GM18499 (cell line): ENCODE results near the gene NKD1.

Experiments used
- ATAC-seq: cut with Tn5 transposase; IDR thresholded peaks from one replicate; pipeline ENCODE4 v1.9.1; 2021; ENCODE audit warnings: moderate number of reproducible peaks; ENCODE audit not compliant: insufficient read depth, unreplicated experiment

The NKD1 gene

DNA sequence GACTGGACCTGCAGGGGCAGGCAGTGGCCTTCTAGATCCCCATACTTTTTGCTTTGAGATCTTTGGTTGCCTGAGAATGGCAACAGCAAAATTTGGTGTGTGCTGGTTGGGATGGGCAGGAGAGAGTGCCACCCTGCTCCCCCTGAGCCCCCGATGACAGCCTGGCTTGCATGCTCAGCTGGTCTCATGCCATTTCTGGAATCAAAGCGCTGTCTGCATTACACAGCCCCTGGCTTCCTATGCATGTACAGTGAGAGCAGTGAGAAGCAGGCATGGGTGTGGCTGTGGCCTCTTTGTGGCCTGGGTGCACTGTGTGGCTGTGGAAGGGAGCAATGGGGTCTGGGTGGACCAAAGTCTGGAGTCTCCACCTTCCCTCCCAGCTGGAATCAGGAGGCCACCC lies 47.7 kb downstream of the NKD1 start:
- ATAC-seq, result no peak

DNA sequence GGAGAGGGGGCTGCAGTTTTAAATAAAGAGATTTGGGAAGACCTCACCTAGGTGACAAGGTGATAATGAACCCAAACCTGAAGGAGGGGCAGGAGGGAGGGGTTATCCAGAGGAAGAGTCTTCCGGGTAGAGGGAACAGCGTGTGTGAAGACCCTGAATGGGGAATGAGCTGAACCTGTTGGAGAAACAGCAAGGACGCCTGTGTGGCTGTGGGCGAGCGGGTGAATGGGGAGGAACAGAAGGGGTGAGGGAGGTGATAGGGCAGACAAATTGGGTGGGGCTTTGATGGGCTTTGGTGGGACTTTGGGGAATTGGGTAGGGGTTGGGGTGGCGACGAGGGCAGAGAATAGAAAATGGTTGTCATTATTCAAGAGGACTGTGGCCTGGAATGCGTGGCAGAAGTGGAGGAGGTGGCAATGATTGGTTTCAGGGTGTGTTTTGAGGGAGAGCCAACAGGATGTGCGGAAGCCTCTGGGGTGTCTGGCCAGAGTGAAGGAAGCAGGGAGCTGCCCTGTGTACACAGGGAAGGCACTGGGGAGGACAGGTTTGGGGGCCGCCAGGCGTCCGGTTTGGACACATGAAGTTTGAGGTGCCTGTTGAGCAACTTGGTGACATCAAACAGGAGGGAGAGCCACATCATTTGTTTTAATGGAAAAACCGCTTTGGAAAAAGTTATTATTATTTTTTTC lies 48.7 kb downstream of the NKD1 start:
- no peak for ATAC-seq

DNA sequence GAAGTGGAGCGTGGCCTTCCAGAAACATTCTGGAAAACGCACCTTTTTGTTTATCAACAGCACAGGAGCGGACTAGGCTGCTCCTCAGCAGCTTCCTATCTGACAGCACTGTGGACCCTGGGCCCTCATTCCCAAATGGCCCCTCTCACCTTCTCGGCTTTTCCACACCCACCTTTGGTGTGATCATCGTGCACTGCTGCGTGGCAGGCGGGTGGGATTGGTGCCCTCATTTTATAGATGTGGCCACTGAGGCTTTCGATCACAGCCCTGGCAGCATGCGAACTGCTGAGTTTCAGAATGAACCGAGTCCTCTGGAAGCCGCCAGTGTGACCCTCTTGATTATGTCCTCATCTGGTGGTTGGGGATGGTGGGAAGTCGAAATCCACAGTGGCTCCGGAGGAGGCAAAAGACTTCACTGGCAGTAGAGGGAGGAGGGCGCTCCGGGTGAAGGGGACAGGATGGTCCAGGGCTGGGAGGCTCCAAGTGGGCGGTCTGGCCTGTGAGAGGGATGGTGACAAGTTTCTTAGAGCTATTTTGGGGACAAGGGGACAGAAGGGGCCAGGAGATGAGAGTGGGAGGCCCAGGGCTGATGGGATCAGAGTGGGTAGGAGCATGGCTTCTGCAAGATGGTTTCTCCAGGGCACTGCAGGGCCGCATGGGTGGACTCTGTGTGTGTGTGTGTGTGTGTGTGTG lies 49.5 kb downstream of the NKD1 start:
- ATAC-seq, result no peak

DNA sequence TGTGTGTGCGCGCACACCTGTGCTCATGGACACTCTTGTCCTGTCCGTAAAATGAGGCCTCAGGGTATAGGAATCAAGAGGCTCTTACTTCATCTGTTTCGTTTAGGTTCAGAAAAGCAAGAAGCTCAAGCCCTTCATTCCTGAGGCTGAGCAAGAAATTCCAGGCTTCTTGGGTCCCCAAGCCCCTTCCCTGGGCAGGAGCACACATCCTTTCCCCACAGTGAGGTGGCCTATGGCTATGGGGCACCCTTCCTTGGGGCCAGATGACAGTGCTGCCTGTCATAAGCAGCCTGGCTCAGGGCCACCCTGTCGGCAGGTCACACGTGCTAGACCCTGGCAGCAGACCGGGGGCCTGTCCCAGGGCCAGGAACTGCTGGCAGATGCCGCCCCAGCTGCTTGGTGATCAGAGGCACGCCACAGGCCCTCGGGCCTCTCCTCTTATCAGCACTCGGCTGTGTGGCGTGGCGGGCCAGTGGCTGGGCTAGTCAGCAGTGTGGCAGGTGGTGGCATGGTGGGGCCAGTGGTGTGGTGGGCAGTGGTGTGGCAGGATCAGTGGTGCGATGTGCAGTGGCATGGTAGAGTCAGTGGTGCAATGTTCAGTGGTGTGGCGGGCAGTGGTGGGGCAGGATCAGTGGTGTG lies 50.2 kb downstream of the NKD1 start:
- no peak for ATAC-seq

DNA sequence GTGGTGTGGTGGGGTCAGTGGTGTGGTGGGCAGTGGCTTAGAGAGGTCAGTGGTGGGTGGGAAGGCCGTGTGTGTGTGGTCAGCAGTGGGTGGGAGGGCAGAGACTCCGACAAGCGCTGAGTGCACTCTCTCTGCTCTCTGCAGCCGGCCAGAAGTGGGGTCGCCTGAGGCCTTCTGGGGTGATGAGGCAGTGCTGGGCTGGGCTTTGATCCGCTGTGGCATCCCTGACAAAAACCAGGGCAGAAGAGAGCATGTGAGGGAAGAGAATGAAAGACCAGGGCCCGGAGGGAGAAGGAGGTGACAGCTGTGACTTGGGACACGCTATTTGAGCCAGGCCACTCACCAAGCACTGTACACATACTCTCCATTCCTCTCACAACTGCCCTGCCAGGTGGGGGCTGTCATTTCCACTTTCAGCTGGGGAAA lies 50.8 kb downstream of the NKD1 start:
- no peak for ATAC-seq

DNA sequence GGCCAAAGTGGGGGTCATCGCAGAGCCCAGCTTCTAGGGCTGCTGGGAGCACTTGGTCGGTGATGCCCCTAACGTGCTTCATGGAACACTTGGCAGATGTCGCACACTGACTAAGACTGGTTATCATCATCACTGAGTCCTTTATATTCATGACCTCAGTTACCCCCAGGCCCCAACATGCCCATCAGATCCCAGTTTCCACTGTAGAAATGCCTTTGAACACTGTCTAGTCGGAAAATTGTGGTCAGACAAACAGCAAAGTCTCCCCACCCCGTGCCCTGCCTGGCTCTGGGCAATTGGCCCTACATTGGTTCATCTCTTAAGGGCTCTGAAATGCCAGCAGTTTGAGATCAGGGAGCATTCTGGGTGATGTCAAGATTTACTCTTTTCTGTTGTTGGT lies 51.3 kb downstream of the NKD1 start:
- no peak for ATAC-seq

DNA sequence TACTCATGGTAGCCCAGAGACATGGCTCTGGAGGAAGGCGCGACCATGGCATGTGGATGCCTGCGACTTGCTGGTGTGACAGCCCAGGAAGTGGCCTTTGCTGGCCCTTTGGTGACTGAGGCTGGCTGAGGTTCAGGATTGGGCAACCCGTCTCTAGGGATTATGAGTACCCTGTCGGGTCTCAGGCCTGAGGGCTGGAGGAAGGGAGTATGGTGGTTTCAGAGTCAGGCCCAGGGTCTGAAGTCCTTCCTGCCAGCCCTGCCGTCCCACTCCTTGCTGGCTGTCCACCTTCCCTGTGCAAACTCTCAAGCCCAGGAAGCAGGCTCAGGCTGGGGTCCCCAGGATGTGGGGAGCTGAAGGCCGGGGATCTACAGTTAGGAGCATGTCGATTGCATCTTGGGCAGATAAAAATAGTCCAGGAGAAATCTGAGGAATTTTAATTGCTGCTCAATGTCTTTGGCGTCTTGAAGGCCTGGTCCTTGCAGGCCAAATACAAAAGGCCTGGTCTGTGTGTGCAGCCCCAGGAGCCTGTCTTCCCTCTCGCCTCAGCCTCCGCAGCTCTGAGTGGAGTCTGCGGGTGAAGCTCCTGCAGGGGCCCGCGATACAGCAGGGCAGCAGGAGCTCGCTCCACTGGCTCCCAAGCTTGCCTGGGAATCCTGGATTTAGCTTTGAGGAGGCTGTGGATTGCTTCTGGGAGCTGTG lies 52.5 kb downstream of the NKD1 start:
- ATAC-seq, result no peak

DNA sequence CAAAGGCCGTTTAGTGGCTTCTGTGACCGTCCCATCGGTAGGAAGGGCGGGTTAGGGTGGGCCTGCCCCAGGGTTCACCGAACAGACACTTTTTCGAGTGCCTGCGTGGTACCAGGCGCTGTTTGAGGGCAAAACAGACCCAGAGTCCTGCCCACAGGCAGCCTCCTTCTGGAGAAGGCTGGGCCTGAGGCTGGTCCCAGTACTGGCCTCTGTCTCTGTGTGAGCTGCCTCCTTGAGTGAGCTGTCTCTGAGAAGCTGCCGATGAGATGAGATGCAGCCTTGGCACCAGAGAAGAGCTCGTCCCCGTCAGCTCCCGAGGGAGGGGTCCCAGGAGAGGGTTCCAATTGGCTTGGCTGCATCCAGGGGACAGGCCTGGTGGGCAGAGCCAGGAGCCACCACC lies 53.1 kb downstream of the NKD1 start:
- no peak for ATAC-seq

DNA sequence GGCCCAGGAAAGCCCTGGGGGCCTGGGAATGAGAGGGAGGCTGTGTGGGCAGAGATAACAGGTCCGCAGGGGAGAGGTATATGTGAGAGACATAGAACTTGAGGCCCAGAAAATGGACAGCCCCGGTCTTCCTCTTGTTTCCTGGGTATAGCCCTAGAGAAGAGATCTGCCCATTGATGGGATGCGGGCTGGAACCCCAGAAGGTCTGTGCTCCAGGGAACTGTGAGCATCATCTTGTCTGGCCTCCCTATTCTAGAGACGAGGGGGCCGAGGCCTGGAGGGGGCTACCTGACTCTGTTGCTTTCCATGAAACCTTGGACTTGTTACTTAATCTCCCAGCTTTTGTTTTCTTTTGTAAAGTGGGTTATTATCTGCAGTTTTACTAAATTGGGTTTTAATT lies 53.9 kb downstream of the NKD1 start:
- no peak for ATAC-seq

DNA sequence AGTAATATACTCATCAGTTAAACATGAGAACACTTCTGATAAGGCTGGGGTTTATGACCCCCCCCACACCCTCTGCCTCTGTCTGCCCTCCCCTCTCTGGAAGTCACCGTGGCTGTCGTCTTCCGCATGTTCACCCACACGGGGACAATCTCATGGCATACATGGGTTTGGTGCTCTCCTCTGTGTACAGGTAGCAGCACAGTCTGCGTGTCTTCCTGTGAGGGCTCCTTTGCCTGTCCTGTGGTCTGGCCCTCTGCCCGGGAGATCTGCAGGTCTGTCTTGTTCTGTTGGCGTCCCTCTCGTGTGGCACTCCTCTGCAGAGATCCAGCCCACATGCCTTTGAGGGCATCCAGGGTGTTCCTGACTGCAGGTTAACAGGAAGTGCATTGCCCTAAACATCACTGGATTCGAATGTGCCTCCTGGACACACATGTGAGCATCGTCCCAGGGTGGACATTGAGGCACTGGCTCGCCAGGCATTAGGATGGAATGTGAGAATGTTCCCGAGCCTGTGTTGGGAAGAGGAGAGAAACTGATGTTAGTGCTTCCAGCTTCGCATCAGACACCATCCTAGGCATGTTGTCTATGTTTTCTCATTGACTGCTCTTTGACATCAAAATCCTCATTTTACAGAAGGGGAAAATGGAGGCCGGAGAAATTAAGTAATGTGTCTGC lies 54.5 kb downstream of the NKD1 start:
- ATAC-seq, result no peak

DNA sequence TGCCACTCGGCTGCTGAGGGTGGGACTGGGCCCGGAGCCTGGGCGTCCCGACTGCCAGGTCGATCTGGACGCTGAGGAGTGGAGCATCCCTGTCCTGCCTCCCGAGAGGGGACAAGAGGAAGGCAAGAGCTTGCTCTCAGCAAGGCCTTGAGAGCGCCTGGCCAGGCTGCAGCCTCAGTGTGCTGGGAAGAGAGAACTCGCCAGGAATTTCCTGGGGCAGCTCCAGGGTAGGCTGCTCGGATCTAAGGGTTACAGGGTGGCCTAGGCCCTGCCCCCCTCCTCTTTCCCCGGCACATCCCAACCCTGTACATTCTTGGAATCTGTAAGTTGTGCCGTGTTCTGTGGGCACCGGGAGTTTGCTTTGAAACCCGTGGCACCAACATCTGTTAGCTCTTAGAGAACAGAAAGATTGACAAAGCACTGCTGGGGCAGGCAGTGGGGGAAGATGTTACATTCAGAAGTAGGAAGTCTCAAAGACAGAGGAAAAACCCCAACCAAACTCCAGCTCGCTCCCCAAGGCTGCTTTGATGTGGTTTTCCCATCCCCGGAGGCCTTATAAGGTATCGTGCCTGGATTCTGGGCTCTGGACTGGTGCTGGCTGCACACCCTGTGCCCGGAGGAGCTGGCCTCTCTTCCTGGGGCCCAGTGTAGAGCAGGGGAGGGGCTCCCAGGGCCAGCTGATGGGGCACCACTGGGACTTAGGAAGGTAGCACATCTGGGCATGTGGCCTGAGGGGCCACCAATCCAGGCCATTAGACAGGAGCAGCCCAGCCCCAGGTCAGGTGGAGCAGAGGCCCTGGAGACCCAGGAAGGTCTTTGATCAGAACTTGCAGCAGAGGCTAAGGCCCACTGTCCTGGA lies 55.2 kb downstream of the NKD1 start:
- ATAC-seq, result no peak

DNA sequence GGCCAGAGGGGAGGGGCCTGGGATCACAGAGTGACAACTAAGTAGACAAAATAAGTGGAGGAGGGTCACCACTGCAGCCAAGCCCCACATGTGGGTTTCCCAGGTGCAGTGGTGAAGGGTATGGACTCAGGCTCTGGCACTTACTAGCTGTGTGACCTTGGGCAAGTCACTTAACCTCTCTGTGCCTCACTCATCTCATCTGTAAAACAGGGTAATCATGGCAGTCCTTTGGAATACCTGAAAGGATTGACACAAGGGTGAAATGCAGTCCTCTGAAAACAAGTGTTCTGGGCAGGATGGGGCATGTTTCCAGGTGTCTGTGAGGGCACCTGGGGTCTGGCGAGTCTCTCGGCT lies 55.8 kb downstream of the NKD1 start:
- no peak for ATAC-seq

DNA sequence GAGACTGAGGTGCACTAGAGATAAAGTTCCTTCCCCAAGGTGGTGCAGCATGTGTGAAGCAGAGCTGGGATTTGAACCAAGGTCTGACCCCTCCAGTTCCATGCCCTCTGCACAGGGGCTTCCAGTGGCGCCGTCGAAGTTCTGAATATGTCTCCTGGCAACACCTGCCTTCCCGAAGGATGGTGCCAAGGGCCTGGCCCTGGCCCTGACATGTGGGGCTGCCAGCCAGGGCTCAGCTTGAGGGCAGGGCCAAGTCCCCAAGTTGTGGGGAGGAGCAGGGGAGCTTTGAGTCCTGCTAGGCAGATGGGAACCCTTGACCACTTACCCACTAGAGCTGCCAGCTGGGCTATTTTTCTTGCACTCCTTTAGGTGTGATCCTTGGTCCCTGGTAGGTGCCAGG lies 56.4 kb downstream of the NKD1 start:
- no peak for ATAC-seq

DNA sequence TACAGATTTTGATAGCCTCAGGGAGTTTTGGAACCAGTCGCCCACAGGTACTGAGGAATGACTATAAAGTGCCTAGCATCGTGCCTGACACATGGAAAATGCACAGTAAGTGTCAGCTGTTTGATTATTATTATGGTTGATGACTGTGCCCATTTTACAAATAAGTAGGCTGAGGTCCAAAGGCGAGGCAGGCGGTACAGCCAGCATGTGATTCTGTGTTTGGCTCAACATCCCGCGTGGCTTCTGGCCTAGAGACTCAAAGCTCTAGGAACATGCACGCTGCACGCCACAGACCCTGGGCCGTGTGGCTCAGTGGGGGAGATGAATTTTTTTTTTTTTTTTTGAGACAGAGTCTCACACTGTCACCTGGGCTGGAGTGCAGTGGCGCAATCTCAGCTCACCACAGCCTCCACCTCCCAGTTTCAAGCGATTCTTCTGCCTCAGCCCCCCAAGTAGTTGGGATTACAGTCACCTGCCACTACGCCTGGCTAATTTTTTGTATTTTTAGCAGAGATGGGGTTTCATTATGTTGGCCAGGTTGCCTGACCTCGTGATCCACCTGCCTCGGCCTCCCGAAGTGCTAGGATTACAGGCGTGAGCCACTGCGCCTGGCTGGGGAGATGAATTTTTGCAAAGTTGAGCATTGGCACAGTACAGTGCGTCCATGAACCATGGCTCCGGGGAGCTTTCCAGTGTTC lies 57.7 kb downstream of the NKD1 start:
- ATAC-seq, result no peak

DNA sequence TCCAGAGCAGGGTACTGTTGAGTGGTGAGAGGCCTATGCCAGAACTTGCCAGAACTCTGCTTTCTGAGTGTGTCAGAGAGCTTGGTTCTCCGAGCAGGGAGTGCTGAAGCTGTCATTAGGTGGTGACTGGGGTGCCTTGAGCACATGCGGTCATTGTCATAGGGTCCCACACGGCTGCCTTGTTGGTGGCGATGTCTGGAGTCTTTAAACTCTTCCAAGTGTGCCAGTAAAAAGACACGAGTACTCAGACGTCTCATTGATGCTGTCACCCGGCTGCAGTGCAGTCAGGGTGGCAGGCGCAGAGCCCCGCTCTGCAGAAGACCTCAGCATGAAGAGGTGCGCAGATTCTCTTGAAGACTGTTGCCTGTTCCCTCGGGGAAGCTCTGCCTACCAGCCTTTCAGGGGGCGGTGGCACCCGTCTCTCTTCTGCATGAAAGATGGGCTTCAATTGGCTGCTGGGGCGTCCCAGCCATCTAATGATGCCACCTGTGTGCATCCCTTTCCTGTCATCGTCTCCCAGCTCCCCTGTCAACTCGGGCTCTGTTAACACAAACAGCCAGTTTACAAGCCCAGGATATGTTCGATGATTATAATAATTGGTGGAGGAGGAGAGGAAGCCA lies 58.3 kb downstream of the NKD1 start:
- no peak for ATAC-seq

DNA sequence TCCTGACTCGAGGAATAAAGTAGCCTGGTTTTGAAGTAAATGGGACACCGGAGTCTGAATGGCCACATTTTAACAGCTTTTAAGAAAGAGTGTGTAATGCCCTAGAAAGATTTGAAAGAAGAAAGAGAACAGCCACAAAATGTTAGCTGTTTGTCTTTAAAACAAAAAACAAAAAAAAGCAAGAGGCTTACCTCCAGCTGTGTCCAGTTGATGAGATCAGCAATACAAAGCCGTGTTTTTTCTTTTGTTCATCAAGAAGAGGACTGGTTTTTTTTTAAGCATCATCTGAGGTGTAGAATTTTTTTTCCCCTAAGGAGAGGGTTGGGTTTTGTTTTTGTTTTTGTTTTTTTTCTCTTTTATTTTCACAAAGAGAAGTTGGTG lies 58.8 kb downstream of the NKD1 start:
- no peak for ATAC-seq

DNA sequence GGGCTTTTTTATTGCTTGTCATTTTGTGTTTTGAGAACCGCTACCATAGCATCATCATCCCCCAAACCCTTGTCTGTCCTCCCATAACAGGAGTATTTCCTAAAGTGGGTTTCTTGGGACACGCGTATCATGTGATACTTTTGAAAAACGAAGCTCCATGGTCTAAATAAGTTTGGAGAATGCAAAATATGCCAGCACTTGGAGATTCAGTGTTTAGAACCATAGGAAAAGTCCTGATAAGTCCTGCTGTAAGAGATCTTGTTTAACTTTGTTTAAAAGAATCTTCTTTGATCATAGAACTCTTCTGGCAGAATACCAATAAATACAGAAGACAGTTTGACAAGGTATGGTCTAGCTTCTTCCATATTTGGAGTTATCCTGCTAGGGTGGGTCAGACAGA lies 59.3 kb downstream of the NKD1 start:
- ATAC-seq, result no peak

DNA sequence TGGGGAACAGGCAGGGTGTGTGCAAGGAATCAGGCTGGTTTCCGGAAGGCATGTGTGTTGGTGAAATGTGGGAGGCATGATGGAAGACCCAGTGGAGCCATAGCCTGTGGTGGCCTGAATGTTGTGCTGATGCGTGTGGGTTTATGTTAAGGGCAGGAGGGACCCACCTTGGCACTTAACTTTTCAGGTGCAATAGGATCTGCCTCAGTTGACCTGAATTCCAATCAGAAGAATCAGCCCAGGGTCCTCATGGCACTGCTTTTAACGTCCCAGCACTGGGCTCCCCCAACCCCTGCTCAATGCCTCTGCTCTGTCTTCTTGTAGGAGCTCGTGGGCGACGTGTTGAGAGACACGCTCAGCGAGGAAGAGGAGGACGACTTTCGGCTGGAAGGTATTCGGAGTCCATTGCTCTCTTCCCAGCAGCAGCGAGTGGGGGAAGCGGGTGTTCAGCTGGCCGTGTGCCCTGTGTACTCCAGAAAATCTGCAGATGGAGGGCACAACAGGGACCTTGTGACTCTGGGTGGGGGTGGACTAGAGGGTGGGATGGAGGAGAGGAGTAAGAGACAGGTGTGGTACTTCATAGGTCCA lies 59.9 kb downstream of the NKD1 start:
- no peak for ATAC-seq
